Airway epithelial cell (primary cell): Measurements from ENCODE around the gene DUSP8. TPM values are rescaled to one million over a fixed set of nuclear protein-coding genes. Genes with fewer than 3 reads are reported as not detected.

Source experiments
- total RNA-seq: library from RNA; depleted of rRNA; stranded (reverse); fragments of >200 nt; gene quantifications from 2 replicates; pipeline ENCODE4 v1.2.3, GENCODE V29; 2015

The DUSP8 gene
- 0.19 and 0.56 TPM in 2 replicates for total RNA-seq

GRCh38 chr11:1572197-1573076 lies at the start of gene DUSP8:
DUSP8 (minus strand) TSS chr11:1572271; CDS start chr11:1565826, 6,445 bp downstream.

DNA sequence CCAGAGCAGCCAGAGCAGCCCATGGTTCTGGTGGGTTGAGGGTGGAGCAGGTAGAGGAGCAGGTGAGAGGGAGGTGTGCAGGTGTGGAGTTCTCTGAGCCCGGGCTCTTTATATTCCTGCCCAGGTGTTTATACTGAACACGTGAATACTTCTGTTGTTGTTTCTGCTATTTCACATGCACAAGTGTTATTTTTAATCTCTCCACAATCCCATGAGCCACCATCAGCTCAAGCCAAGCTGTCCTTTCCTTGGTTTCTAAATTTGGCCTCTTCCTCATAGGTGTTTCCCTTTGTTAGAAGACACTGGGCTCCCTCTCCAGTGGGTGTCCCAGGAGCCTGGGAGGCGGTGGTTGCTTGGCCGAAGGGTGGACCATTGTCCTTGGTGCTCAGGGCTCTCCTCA lies 36.3 kb upstream of the DUSP8 start, which contains the start of gene KRTAP5-3:
Gene KRTAP5-3, minus strand, starts transcription at position 101 of the 400 bp plus-strand sequence. Its CDS starts 78 bp downstream, at position 23.

DNA sequence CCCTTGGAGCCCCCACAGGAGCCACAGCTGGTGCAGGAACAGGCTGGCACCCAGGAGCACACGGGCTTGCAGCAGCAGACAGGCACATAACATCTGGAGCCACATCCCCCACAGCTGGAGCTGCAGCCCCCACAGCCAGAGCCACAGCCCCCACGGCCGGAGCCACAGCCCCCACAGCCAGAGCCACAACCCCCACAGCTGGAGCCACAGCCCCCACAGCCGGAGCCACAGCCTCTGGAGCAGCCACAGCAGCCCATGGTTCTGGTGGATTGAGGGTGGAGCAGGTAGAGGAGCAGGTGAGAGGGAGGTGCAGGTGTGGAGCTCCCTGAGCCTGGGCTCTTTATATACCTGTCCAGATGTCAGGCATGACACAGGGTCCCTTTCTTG lies 25.9 kb upstream of the DUSP8 start, which contains the start of gene KRTAP5-2:
Gene KRTAP5-2, minus strand, starts transcription at position 301 of the 387 bp plus-strand sequence. Its CDS starts 44 bp downstream, at position 257.

DNA sequence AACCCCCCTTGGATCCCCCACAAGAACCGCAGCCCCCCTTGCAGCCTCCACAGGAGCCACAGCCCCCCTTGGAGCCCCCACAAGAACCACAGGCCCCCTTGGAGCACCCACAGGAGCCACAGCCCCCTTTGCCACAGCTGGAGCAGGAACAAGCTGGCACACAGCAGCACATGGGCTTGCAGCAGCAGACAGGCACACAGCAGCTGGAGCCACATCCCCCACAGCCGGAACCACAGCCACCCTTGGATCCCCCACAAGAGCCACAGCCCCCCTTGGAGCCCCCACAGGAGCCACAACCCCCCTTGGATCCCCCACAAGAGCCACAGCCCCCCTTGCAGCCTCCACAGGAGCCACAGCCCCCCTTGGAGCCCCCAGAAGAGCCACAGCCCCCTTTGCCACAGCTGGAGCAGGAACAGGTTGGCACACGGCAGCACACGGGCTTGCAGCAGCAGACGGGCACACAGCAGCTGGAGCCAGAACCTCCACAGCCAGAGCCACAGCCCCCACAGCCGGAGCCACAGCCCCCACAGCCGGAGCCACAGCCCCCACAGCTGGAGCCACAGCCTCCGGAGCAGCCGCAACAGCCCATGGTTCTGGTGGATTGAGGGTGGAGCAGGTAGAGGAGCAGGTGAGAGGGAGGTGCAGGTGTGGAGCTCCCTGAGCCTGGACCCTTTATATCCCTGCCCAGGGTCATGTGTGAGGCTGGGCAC lies 12.7 kb upstream of the DUSP8 start, which contains the start of gene KRTAP5-1:
Gene KRTAP5-1, minus strand, starts transcription at position 623 of the 710 bp plus-strand sequence. Its CDS starts 34 bp downstream, at position 589.

Other genes starting within 250 kb of the DUSP8 start
- 0.14 and 0.28 TPM in 2 replicates for gene BRSK2, start 182.3 kb downstream of the DUSP8 start, total RNA-seq
- 17.3 and 24.8 TPM in 2 replicates for gene MOB2, start 85.5 kb downstream of the DUSP8 start, total RNA-seq
- gene KRTAP5-1, start 13.0 kb upstream of the DUSP8 start, total RNA-seq, result not detected in 2 replicates
- not detected in 2 replicates for gene KRTAP5-2, start 26.0 kb upstream of the DUSP8 start, total RNA-seq
- not detected in 2 replicates for gene KRTAP5-3, start 36.2 kb upstream of the DUSP8 start, total RNA-seq
- not detected in 2 replicates for gene KRTAP5-4, start 49.9 kb upstream of the DUSP8 start, total RNA-seq
- not detected in 2 replicates for gene KRTAP5-5, start 57.5 kb upstream of the DUSP8 start, total RNA-seq
- not detected in 2 replicates for gene KRTAP5-6, start 124.9 kb upstream of the DUSP8 start, total RNA-seq
- gene IFITM10, start 178.3 kb upstream of the DUSP8 start, total RNA-seq, result 3.3 and 8.0 TPM in 2 replicates
- gene CTSD, start 191.7 kb upstream of the DUSP8 start, total RNA-seq, result 566 and 764 TPM in 2 replicates